Measurements from ENCODE around the gene CPNE1. TPM values are rescaled to one million over a fixed set of nuclear protein-coding genes. Genes with fewer than 3 reads are reported as not detected.

CPNE1 gene
- total and polyA plus RNA-seq, 2 of the 8 experiments (the other 6 are each of a cell fraction or from before 2014, with no cell fraction given) = 294 to 346 TPM

GRCh38 chr20:35582131-35582530 lies 82.6 kb downstream of the CPNE1 start:
- Histone ChIP-seq H3K23me2 (ENCODE audit: low read depth, low read length) (peaks cover 3% of the 10 kb centered on the region; the same call in 1 of the 2 replicates), H3K18ac (ENCODE audit: extremely low read depth, low read length) (no peak overlapping the region), H4K5ac (ENCODE audit: insufficient read length, low read depth, low read length) (no peak overlapping the region), H3K4me2 (ENCODE audit: insufficient read depth in 1 of 2, low read depth in 2 of 2, low read length in 2 of 2) (no peak overlapping the region), H4K8ac (ENCODE audit: extremely low read depth, insufficient read depth, low read length) (no peak overlapping the region), H4K91ac (replicated peaks; ENCODE audit: insufficient read length, low read length) (no peak overlapping the region), H3K27ac (ENCODE audit: low read depth, low read length) (no peak overlapping the region), H2BK12ac (ENCODE audit: low read depth, low read length) (no peak overlapping the region), H3K36me3 (ENCODE audit: control insufficient read depth in 2 of 4, insufficient read depth in 4 of 4, low read length in 3 of 4) (no peaks in the 10 kb centered on the region), H3K23ac (ENCODE audit: insufficient read length) (no peak overlapping the region), H2BK20ac (ENCODE audit: low read length) (no peak overlapping the region), H2AK5ac (ENCODE audit: low read depth, low read length) (no peak overlapping the region), H4K20me1 (replicated peaks in 1 of 2; ENCODE audit: control insufficient read depth in 1 of 2, insufficient read depth in 2 of 2, low read length in 2 of 2) (no peaks in the 10 kb centered on the region), H3K9ac (replicated peaks in 1 of 4; ENCODE audit: extremely low read depth in 1 of 4, low read depth in 3 of 4, low read length in 3 of 4) (no peak overlapping the region), H2AFZ (ENCODE audit: low read length) (no peak overlapping the region), H2BK15ac (ENCODE audit: low read length) (no peak overlapping the region), H2BK120ac (replicated peaks; ENCODE audit: low read depth, low read length) (no peak overlapping the region), H3K4ac (replicated peaks; ENCODE audit: insufficient read length, low read depth, low read length) (no peak overlapping the region), H3K14ac (ENCODE audit: insufficient read length) (no peak overlapping the region), H3K4me3 (ENCODE audit: extremely low read depth in 1 of 4, insufficient read depth in 2 of 4, low read depth in 3 of 4, low read length in 4 of 4) (no peak overlapping the region), H3K79me1 (ENCODE audit: low read depth, low read length) (no peaks in the 10 kb centered on the region), H3K56ac (replicated peaks; ENCODE audit: insufficient read length, low read depth, low read length) (no peak overlapping the region), H3K4me1 (replicated peaks in 1 of 4; ENCODE audit: control insufficient read depth in 3 of 4, insufficient read depth in 4 of 4, low read length in 3 of 4) (no peaks in the 10 kb centered on the region), H3K79me2 (ENCODE audit: control insufficient read depth in 1 of 2, insufficient read depth in 2 of 2, low read length in 2 of 2) (no peaks in the 10 kb centered on the region), H3K27me3 (replicated peaks in 1 of 4; ENCODE audit: control insufficient read depth in 3 of 4, extremely low read depth in 1 of 4, insufficient read depth in 3 of 4, low read length in 3 of 4) (no peaks in the 10 kb centered on the region), H3K9me3 (ENCODE audit: insufficient read depth in 2 of 2, low read depth in 1 of 2, low read length in 1 of 2) (no peaks in the 10 kb centered on the region), H2BK5ac (ENCODE audit: low read depth, low read length) (no peak overlapping the region; the same call in 1 of the 2 replicates)
- FAIRE-seq = no peak
- ChIA-PET POLR2A (ENCODE audit: partially characterized antibody) (interaction anchor here (0.9 kb wide), 1 partner anchor 20 kb away, joined by 3 read pairs; no protein-coding TSS in a partner anchor), CTCF (ENCODE audit: partially characterized antibody) (interaction anchor here (1.3 kb wide), 1 partner anchor 24 kb away, joined by 3 read pairs; no protein-coding TSS in a partner anchor)
- 89% methylated on average over 7 of the region's 7 CpGs; no CpG with 5 or more reads in 1 of the 2 experiments for WGBS, 2 experiments (ENCODE audit: extremely low coverage in 1 of 2, insufficient coverage in 1 of 2, insufficient read length in 1 of 2, insufficient replicate concordance in 2 of 2, low coverage in 1 of 2, low lambda C conversion rate in 2 of 2, missing lambda C conversion rate in 1 of 2)
- no peak for TF ChIP-seq JUN (IDR thresholded peaks at IDR 0.05; ENCODE audit: low read depth, low read length)
- TF ChIP-seq TAF1 (IDR thresholded peaks at IDR 0.05; ENCODE audit: low read depth, low read length) = no peak
- no peak for TF ChIP-seq CREB1 (IDR thresholded peaks at IDR 0.05)
- TF ChIP-seq YY1 (IDR thresholded peaks at IDR 0.05; ENCODE audit: low read depth, low read length) = no peak
- TF ChIP-seq POU5F1 (IDR thresholded peaks at IDR 0.05; ENCODE audit: low read depth, low read length) = no peak
- TF ChIP-seq TCF12 (IDR thresholded peaks at IDR 0.05; ENCODE audit: low read depth, low read length) = no peak
- DNase-seq (ENCODE audit: low read depth in 1 of 2, low spot score in 2 of 2) = no peak
